ENCODE measurements around the gene PDGFC.

GRCh38 chr4:156832886-156833285 is 138.7 kb downstream of the PDGFC start:
- TF ChIP-seq, protein P1, sequence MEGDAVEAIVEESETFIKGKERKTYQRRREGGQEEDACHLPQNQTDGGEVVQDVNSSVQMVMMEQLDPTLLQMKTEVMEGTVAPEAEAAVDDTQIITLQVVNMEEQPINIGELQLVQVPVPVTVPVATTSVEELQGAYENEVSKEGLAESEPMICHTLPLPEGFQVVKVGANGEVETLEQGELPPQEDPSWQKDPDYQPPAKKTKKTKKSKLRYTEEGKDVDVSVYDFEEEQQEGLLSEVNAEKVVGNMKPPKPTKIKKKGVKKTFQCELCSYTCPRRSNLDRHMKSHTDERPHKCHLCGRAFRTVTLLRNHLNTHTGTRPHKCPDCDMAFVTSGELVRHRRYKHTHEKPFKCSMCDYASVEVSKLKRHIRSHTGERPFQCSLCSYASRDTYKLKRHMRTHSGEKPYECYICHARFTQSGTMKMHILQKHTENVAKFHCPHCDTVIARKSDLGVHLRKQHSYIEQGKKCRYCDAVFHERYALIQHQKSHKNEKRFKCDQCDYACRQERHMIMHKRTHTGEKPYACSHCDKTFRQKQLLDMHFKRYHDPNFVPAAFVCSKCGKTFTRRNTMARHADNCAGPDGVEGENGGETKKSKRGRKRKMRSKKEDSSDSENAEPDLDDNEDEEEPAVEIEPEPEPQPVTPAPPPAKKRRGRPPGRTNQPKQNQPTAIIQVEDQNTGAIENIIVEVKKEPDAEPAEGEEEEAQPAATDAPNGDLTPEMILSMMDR (IDR thresholded peaks at IDR 0.05; ENCODE audit: low read length), result no peak
- no peak for TF ChIP-seq EZH2 (IDR thresholded peaks at IDR 0.05; ENCODE audit: borderline replicate concordance, low read length)

All from OCI-LY1 (cell line).